KMS-11 (cell line): ENCODE results near the gene RALGPS1.

ENCODE experiments used
- H2AFZ ChIP-seq: fragments of 200-600 bp; sonication (generic); 2 replicates; pipeline ENCODE4 v1.6.1; 2016; ENCODE audit warnings: antibody characterized with exemption, mixed run types, low read depth
- H3K27ac ChIP-seq: fragments of 200-600 bp; sonication (generic); 2 replicates; pipeline ENCODE4 v1.6.1; 2016; ENCODE audit warnings: mild to moderate bottlenecking, mixed run types
- H3K27me3 ChIP-seq: fragments of 200-600 bp; sonication (generic); 2 replicates; pipeline ENCODE4 v1.6.1; 2017; ENCODE audit warnings: mild to moderate bottlenecking, low read depth, mixed run types, moderate library complexity; ENCODE audit not compliant: insufficient read depth
- H3K36me3 ChIP-seq: fragments of 200-600 bp; sonication (generic); 2 replicates; pipeline ENCODE4 v1.6.1; 2017; ENCODE audit warnings: mild to moderate bottlenecking, mixed run types; ENCODE audit not compliant: insufficient read depth
- H3K4me1 ChIP-seq: fragments of 200-600 bp; sonication (generic); 2 replicates; pipeline ENCODE4 v1.6.1; 2016; ENCODE audit warnings: mild to moderate bottlenecking, low read depth, mixed run types; ENCODE audit not compliant: poor library complexity, severe bottlenecking
- H3K4me2 ChIP-seq: fragments of 200-600 bp; sonication (generic); 2 replicates; pipeline ENCODE4 v1.7.0; 2016; ENCODE audit warnings: mild to moderate bottlenecking, mixed run types
- H3K4me3 ChIP-seq: fragments of 200-600 bp; sonication (generic); IDR thresholded peaks from 2 replicates; pipeline ENCODE4 v1.6.1; 2017; ENCODE audit warnings: low read depth, low read length, mixed read lengths; ENCODE audit not compliant: insufficient read depth
- H3K79me2 ChIP-seq: fragments of 200-600 bp; sonication (generic); 2 replicates; pipeline ENCODE4 v1.6.1; 2016; ENCODE audit warnings: low read depth, mixed run types; ENCODE audit not compliant: insufficient read depth
- H3K9ac ChIP-seq: fragments of 200-600 bp; sonication (generic); 2 replicates; pipeline ENCODE4 v1.6.1; 2016; ENCODE audit warnings: mild to moderate bottlenecking, mixed run types
- H4K20me1 ChIP-seq: fragments of 200-600 bp; sonication (generic); 2 replicates; pipeline ENCODE4 v1.6.1; 2016; ENCODE audit warnings: mild to moderate bottlenecking, mixed run types; ENCODE audit not compliant: insufficient read depth
- CTCF ChIP-seq: fragments of 200-600 bp; sonication (generic); conservative IDR thresholded peaks from 2 replicates; pipeline ENCODE4 v1.6.1; 2017; ENCODE audit warnings: low read depth, mild to moderate bottlenecking, antibody characterized with exemption, low read length, moderate library complexity, mixed read lengths

The RALGPS1 gene

GRCh38 chr9:126927419-126927818, 12.8 kb downstream of the RALGPS1 start:
- Histone ChIP-seq H3K27ac (no peak overlapping the region), H3K9ac (no peak overlapping the region), H4K20me1 (no peaks in the 10 kb centered on the region), H3K4me1 (peaks cover 19% of the 10 kb centered on the region), H3K4me3 (no peak overlapping the region), H3K79me2 (no peaks in the 10 kb centered on the region), H3K36me3 (no peaks in the 10 kb centered on the region), H2AFZ (no peak overlapping the region), H3K4me2 (no peak overlapping the region), H3K27me3 (no peaks in the 10 kb centered on the region)
- no peak for TF ChIP-seq CTCF

- H3K27me3 ChIP-seq: no peaks in the 10 kb centered on the region
- no peaks in the 10 kb centered on the region for H4K20me1 ChIP-seq
- H3K36me3 ChIP-seq: no peaks in the 10 kb centered on the region
- H3K79me2 ChIP-seq: no peaks in the 10 kb centered on the region
- no peak overlapping the region for H3K4me3 ChIP-seq
- H3K9ac ChIP-seq: no peak overlapping the region
- H3K27ac ChIP-seq: no peak overlapping the region
- no peak for TF ChIP-seq CTCF
- H2AFZ ChIP-seq: no peak overlapping the region
- no peaks in the 10 kb centered on the region for H3K4me1 ChIP-seq
- no peak overlapping the region for H3K4me2 ChIP-seq
These were observed 18.3 kb downstream of the RALGPS1 start for GRCh38 chr9:126932871-126933321.

- TF ChIP-seq CTCF: no peak
- H2AFZ ChIP-seq: no peak overlapping the region
- H3K27me3 ChIP-seq: no peaks in the 10 kb centered on the region
- no peaks in the 10 kb centered on the region for H3K79me2 ChIP-seq
- H3K4me2 ChIP-seq: no peak overlapping the region
- H3K27ac ChIP-seq: no peak overlapping the region
- H3K4me1 ChIP-seq: no peaks in the 10 kb centered on the region
- H3K4me3 ChIP-seq: no peak overlapping the region
- H3K9ac ChIP-seq: no peak overlapping the region
- H4K20me1 ChIP-seq: no peaks in the 10 kb centered on the region
- H3K36me3 ChIP-seq: no peaks in the 10 kb centered on the region
These were observed 18.9 kb downstream of the RALGPS1 start for GRCh38 chr9:126933334-126933980.

GRCh38 chr9:126934441-126934840, 19.9 kb downstream of the RALGPS1 start:
- no peak overlapping the region for H2AFZ ChIP-seq
- no peak overlapping the region for H3K9ac ChIP-seq
- no peaks in the 10 kb centered on the region for H3K79me2 ChIP-seq
- no peaks in the 10 kb centered on the region for H3K36me3 ChIP-seq
- no peak overlapping the region for H3K27ac ChIP-seq
- H3K4me2 ChIP-seq: no peak overlapping the region
- H3K4me1 ChIP-seq: no peaks in the 10 kb centered on the region
- TF ChIP-seq CTCF: no peak
- H3K4me3 ChIP-seq: no peak overlapping the region
- no peaks in the 10 kb centered on the region for H3K27me3 ChIP-seq
- H4K20me1 ChIP-seq: no peaks in the 10 kb centered on the region
